HepG2 (cell line): ENCODE measurements around the gene PNRC1. TPM values are rescaled to one million over a fixed set of nuclear protein-coding genes. Genes with fewer than 3 reads are reported as not detected.

Experiments used
- ERF ChIP-seq: IDR thresholded peaks from 2 replicates; pipeline ENCODE4 v1.6.1; 2018; ENCODE audit warnings: missing biosample characterization, missing genetic modification reagents
- KDM6A ChIP-seq: IDR thresholded peaks from 2 replicates; pipeline ENCODE4 v1.6.1; 2016; ENCODE audit warnings: low read depth
- NCOA2 ChIP-seq: sonication (generic); formaldehyde crosslinking; IDR thresholded peaks from 2 replicates; pipeline ENCODE4 v1.8.0; 2022; ENCODE audit warnings: inconsistent platforms
- PHF8 ChIP-seq: sonication (generic); formaldehyde crosslinking; IDR thresholded peaks from 2 replicates; pipeline ENCODE4 v1.5.0; 2020; ENCODE audit warnings: missing genetic modification reagents
- RELA ChIP-seq: sonication (generic); formaldehyde crosslinking; IDR thresholded peaks from 2 replicates; pipeline ENCODE4 v1.4.0; 2020; ENCODE audit warnings: missing genetic modification reagents
- STAG1 ChIP-seq: sonication (generic); formaldehyde crosslinking; IDR thresholded peaks from 2 replicates; pipeline ENCODE4 v1.4.0; 2020; ENCODE audit warnings: missing genetic modification reagents
- ZMYM3 ChIP-seq: sonication (generic); formaldehyde crosslinking; IDR thresholded peaks from 2 replicates; pipeline ENCODE4 v1.5.1; 2020; ENCODE audit warnings: mild to moderate bottlenecking, missing genetic modification reagents
- ZNF180 ChIP-seq: sonication (generic); formaldehyde crosslinking; IDR thresholded peaks from 2 replicates; pipeline ENCODE4 v1.4.0; 2020; ENCODE audit warnings: low read depth, missing genetic modification reagents, borderline replicate concordance
- ZNF564 ChIP-seq: sonication (generic); formaldehyde crosslinking; IDR thresholded peaks from 2 replicates; pipeline ENCODE4 v1.8.1; 2023; ENCODE audit warnings: mild to moderate bottlenecking, missing genetic modification reagents
- ZNF678 ChIP-seq: sonication (generic); formaldehyde crosslinking; IDR thresholded peaks from 2 replicates; pipeline ENCODE4 v1.4.0; 2020; ENCODE audit warnings: mild to moderate bottlenecking, missing genetic modification reagents
- ZNF75D ChIP-seq: sonication (generic); formaldehyde crosslinking; IDR thresholded peaks from 2 replicates; pipeline ENCODE4 v1.8.1; 2023; ENCODE audit warnings: missing genetic modification reagents, mild to moderate bottlenecking, borderline replicate concordance
- polyA plus RNA-seq, 8 experiments: library from polyadenylated mRNA; depleted of rRNA in 3 of 8; stranded (reverse) in 7 of 8; unstranded in 1 of 8; fragments of >200 nt; fragmentation: Illumina TruSeq in 4 of 8; extraction: Trizol in 4 of 8; gene quantifications; 2 replicates each; pipeline versions ENCODE4 v1.2.1 to v1.2.3, GENCODE V29; 2011 to 2016; ENCODE audit warnings: low read depth in 4 of 8, missing spikeins in 1 of 8, mixed read lengths in 1 of 8; ENCODE audit not compliant: insufficient read depth in 1 of 8
- total RNA-seq, 5 experiments: library from RNA; depleted of rRNA; stranded (reverse); fragments of >200 nt; fragmentation: Illumina TruSeq; extraction: Trizol; gene quantifications; 2 replicates each; pipeline ENCODE4 v1.2.3, GENCODE V29; 2016; ENCODE audit warnings: low read depth in 1 of 5
- TF ChIP-seq, protein P1 (sequence below): sonication (generic); formaldehyde crosslinking; IDR thresholded peaks from 2 replicates; pipeline ENCODE4 v1.4.0; 2020; ENCODE audit warnings: mild to moderate bottlenecking, missing genetic modification reagents
- TF ChIP-seq, protein P2 (sequence below): sonication (generic); formaldehyde crosslinking; IDR thresholded peaks from 2 replicates; pipeline ENCODE4 v1.8.1; 2023; ENCODE audit warnings: mild to moderate bottlenecking, missing genetic modification reagents
- TF ChIP-seq, protein P3 (sequence below): IDR thresholded peaks from 2 replicates; pipeline ENCODE4 v1.6.1; 2016
- TF ChIP-seq, protein P4 (sequence below): sonication (generic); formaldehyde crosslinking; IDR thresholded peaks from 2 replicates; pipeline ENCODE4 v1.9.0; 2021; ENCODE audit warnings: mild to moderate bottlenecking, missing genetic modification reagents
- TF ChIP-seq, protein P5 (sequence below): IDR thresholded peaks from 2 replicates; pipeline ENCODE4 v1.6.1; 2016; ENCODE audit warnings: mild to moderate bottlenecking

The PNRC1 gene
- total and polyA plus RNA-seq, 2 of the 13 experiments (the other 11 are each of a cell fraction or from before 2014, with no cell fraction given): 17.6 to 36.0 TPM

DNA sequence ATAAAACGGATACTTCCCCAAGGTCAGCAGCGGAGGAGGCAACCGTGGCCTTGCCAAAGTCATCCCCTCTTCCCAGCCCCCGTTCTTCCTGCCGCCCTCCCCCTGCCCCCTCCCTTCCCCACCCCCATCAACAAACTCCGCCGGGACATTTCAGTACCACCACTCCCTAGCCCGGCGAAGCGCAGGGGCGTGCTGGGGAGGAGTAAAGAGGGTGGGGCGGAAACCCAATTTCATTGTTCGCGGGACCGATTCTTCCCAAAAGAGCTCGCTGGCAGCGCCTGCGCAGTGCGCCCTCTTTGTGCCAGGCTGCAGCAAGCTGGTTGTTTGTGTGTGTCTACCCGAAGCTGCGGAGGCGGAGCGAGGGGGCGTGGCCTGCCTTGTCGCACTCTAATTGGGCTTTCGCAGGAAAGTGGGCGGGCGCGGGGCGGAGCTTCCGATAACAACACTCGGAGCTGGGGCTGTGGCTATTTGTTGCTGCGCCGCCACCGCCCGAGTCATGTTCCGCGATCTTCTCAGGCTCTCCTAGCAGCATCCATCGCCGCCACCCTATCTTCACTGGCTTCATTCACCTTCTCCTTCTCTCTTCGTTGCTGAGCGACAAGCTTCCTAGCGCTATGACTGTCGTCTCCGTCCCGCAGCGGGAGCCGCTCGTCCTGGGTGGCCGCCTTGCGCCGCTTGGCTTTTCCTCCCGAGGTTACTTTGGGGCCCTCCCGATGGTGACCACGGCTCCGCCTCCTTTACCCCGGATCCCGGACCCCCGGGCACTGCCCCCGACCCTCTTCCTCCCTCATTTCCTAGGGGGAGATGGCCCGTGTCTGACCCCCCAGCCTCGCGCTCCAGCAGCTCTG, at the start of gene PNRC1 (continued):
- no peak for TF ChIP-seq ZNF678 (CRISPR knock-in tag)
- TF ChIP-seq KDM6A (CRISPR knock-in tag): no peak
- TF ChIP-seq, protein P1, sequence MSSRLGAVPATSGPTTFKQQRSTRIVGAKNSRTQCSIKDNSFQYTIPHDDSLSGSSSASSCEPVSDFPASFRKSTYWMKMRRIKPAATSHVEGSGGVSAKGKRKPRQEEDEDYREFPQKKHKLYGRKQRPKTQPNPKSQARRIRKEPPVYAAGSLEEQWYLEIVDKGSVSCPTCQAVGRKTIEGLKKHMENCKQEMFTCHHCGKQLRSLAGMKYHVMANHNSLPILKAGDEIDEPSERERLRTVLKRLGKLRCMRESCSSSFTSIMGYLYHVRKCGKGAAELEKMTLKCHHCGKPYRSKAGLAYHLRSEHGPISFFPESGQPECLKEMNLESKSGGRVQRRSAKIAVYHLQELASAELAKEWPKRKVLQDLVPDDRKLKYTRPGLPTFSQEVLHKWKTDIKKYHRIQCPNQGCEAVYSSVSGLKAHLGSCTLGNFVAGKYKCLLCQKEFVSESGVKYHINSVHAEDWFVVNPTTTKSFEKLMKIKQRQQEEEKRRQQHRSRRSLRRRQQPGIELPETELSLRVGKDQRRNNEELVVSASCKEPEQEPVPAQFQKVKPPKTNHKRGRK (CRISPR knock-in tag): no peak
- 0 out of 2 replicates have a peak, but pooled peaks have one; percentile 24 for TF ChIP-seq RELA (CRISPR knock-in tag)
- TF ChIP-seq ZNF180 (CRISPR knock-in tag): no peak
- 0 out of 2 replicates have a peak, but pooled peaks have one; percentile 37 for TF ChIP-seq PHF8 (CRISPR knock-in tag)
- TF ChIP-seq, protein P2, sequence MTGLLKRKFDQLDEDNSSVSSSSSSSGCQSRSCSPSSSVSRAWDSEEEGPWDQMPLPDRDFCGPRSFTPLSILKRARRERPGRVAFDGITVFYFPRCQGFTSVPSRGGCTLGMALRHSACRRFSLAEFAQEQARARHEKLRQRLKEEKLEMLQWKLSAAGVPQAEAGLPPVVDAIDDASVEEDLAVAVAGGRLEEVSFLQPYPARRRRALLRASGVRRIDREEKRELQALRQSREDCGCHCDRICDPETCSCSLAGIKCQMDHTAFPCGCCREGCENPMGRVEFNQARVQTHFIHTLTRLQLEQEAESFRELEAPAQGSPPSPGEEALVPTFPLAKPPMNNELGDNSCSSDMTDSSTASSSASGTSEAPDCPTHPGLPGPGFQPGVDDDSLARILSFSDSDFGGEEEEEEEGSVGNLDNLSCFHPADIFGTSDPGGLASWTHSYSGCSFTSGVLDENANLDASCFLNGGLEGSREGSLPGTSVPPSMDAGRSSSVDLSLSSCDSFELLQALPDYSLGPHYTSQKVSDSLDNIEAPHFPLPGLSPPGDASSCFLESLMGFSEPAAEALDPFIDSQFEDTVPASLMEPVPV (CRISPR knock-in tag): peak; percentile 76
- TF ChIP-seq NCOA2 (CRISPR knock-in tag): peak; percentile 55; the same call in 1 of the 2 replicates
- 0 out of 2 replicates have a peak, but pooled peaks have one; percentile 32 for TF ChIP-seq ZMYM3 (CRISPR knock-in tag)
- peak; percentile 43; the same call in 1 of the 2 replicates for TF ChIP-seq ZNF75D (CRISPR knock-in tag)
- TF ChIP-seq, protein P3, sequence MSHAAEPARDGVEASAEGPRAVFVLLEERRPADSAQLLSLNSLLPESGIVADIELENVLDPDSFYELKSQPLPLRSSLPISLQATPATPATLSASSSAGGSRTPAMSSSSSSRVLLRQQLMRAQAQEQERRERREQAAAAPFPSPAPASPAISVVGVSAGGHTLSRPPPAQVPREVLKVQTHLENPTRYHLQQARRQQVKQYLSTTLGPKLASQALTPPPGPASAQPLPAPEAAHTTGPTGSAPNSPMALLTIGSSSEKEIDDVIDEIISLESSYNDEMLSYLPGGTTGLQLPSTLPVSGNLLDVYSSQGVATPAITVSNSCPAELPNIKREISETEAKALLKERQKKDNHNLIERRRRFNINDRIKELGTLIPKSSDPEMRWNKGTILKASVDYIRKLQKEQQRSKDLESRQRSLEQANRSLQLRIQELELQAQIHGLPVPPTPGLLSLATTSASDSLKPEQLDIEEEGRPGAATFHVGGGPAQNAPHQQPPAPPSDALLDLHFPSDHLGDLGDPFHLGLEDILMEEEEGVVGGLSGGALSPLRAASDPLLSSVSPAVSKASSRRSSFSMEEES (CRISPR knock-in tag): peak; percentile 73
- peak; percentile 63 for TF ChIP-seq ZNF564 (CRISPR knock-in tag)
- peak; percentile 87 for TF ChIP-seq ERF (CRISPR knock-in tag)
- TF ChIP-seq, protein P4, sequence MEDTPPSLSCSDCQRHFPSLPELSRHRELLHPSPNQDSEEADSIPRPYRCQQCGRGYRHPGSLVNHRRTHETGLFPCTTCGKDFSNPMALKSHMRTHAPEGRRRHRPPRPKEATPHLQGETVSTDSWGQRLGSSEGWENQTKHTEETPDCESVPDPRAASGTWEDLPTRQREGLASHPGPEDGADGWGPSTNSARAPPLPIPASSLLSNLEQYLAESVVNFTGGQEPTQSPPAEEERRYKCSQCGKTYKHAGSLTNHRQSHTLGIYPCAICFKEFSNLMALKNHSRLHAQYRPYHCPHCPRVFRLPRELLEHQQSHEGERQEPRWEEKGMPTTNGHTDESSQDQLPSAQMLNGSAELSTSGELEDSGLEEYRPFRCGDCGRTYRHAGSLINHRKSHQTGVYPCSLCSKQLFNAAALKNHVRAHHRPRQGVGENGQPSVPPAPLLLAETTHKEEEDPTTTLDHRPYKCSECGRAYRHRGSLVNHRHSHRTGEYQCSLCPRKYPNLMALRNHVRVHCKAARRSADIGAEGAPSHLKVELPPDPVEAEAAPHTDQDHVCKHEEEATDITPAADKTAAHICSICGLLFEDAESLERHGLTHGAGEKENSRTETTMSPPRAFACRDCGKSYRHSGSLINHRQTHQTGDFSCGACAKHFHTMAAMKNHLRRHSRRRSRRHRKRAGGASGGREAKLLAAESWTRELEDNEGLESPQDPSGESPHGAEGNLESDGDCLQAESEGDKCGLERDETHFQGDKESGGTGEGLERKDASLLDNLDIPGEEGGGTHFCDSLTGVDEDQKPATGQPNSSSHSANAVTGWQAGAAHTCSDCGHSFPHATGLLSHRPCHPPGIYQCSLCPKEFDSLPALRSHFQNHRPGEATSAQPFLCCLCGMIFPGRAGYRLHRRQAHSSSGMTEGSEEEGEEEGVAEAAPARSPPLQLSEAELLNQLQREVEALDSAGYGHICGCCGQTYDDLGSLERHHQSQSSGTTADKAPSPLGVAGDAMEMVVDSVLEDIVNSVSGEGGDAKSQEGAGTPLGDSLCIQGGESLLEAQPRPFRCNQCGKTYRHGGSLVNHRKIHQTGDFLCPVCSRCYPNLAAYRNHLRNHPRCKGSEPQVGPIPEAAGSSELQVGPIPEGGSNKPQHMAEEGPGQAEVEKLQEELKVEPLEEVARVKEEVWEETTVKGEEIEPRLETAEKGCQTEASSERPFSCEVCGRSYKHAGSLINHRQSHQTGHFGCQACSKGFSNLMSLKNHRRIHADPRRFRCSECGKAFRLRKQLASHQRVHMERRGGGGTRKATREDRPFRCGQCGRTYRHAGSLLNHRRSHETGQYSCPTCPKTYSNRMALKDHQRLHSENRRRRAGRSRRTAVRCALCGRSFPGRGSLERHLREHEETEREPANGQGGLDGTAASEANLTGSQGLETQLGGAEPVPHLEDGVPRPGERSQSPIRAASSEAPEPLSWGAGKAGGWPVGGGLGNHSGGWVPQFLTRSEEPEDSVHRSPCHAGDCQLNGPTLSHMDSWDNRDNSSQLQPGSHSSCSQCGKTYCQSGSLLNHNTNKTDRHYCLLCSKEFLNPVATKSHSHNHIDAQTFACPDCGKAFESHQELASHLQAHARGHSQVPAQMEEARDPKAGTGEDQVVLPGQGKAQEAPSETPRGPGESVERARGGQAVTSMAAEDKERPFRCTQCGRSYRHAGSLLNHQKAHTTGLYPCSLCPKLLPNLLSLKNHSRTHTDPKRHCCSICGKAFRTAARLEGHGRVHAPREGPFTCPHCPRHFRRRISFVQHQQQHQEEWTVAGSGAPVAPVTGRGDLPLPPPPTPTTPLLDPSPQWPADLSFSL (CRISPR knock-in tag): peak; percentile 37; the same call in 1 of the 2 replicates
- 0 out of 2 replicates have a peak, but pooled peaks have one; percentile 8 for TF ChIP-seq STAG1 (CRISPR knock-in tag)
- TF ChIP-seq, protein P5, sequence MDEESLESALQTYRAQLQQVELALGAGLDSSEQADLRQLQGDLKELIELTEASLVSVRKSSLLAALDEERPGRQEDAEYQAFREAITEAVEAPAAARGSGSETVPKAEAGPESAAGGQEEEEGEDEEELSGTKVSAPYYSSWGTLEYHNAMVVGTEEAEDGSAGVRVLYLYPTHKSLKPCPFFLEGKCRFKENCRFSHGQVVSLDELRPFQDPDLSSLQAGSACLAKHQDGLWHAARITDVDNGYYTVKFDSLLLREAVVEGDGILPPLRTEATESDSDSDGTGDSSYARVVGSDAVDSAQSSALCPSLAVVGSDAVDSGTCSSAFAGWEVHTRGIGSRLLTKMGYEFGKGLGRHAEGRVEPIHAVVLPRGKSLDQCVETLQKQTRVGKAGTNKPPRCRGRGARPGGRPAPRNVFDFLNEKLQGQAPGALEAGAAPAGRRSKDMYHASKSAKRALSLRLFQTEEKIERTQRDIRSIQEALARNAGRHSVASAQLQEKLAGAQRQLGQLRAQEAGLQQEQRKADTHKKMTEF (CRISPR knock-in tag): peak; percentile 86
